DND-41 (cell line): ENCODE results near the gene NUP42.

ENCODE experiments used
- EZH2 ChIP-seq: IDR thresholded peaks from 3 replicates; pipeline ENCODE4 v1.6.1; 2012; ENCODE audit warnings: borderline replicate concordance, low read depth, mild to moderate bottlenecking, moderate library complexity, low read length, inconsistent platforms; ENCODE audit not compliant: severe bottlenecking
- TF ChIP-seq, protein P1 (sequence below): IDR thresholded peaks from 2 replicates; pipeline ENCODE4 v1.5.1; 2012; ENCODE audit warnings: borderline replicate concordance, low read length, moderate library complexity, mild to moderate bottlenecking; ENCODE audit not compliant: poor library complexity, severe bottlenecking; ENCODE audit errors: extremely low read depth

GRCh38 chr7:23214423-23214822 lies 32.6 kb downstream of the NUP42 start:
- TF ChIP-seq, protein P1, sequence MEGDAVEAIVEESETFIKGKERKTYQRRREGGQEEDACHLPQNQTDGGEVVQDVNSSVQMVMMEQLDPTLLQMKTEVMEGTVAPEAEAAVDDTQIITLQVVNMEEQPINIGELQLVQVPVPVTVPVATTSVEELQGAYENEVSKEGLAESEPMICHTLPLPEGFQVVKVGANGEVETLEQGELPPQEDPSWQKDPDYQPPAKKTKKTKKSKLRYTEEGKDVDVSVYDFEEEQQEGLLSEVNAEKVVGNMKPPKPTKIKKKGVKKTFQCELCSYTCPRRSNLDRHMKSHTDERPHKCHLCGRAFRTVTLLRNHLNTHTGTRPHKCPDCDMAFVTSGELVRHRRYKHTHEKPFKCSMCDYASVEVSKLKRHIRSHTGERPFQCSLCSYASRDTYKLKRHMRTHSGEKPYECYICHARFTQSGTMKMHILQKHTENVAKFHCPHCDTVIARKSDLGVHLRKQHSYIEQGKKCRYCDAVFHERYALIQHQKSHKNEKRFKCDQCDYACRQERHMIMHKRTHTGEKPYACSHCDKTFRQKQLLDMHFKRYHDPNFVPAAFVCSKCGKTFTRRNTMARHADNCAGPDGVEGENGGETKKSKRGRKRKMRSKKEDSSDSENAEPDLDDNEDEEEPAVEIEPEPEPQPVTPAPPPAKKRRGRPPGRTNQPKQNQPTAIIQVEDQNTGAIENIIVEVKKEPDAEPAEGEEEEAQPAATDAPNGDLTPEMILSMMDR: no peak
- no peak for TF ChIP-seq EZH2
